Kidney (tissue), 14 donors: ENCODE data around the gene GOLT1A. TPM values are rescaled to one million over a fixed set of nuclear protein-coding genes. Genes with fewer than 3 reads are reported as not detected.

Source experiments
- DNase-seq, 5 donors: peaks; one replicate each; pipeline ENCODE4 v3.0.0-alpha.2; 2013 to 2020
- FAIRE-seq: peaks from 2 replicates; lab custom pipeline; 2012; peaks lifted over from hg19 to GRCh38; lab: Jason Lieb, UNC
- H3K27ac ChIP-seq, 2 donors: one replicate each; pipeline ENCODE4 v1.7.0; 2013; ENCODE audit warnings: low read depth in 2 of 2, low read length in 2 of 2, inconsistent platforms in 1 of 2
- H3K27me3 ChIP-seq: one replicate; pipeline ENCODE4 v1.7.1; 2013; ENCODE audit warnings: low read length, inconsistent platforms; ENCODE audit not compliant: control insufficient read depth, insufficient read depth
- H3K36me3 ChIP-seq, 3 donors: one replicate each; pipeline versions ENCODE4 v1.7.0 to v1.7.1; 2013; ENCODE audit warnings: low read length in 3 of 3, control low read depth in 1 of 3, inconsistent platforms in 1 of 3; ENCODE audit not compliant: insufficient read depth in 3 of 3, control insufficient read depth in 2 of 3
- H3K4me1 ChIP-seq, 3 donors: one replicate each; pipeline versions ENCODE4 v1.7.0 to v1.7.1; 2013; ENCODE audit warnings: low read length in 3 of 3, inconsistent platforms in 1 of 3, low read depth in 1 of 3; ENCODE audit not compliant: control insufficient read depth in 2 of 3, insufficient read depth in 2 of 3
- H3K4me3 ChIP-seq, 3 donors: one replicate each; pipeline versions ENCODE4 v1.7.0 to v1.8.1; 2013; ENCODE audit warnings: low read length in 3 of 3, control low read depth in 1 of 3, inconsistent platforms in 1 of 3
- H3K9ac ChIP-seq, 3 donors: one replicate each; pipeline versions ENCODE4 v1.7.0 to v1.7.1; 2013; ENCODE audit warnings: low read length in 3 of 3, control low read depth in 1 of 3, inconsistent platforms in 1 of 3
- H3K9me3 ChIP-seq, 3 donors: one replicate each; pipeline versions ENCODE4 v1.7.0 to v1.7.1; 2013; ENCODE audit warnings: low read length in 3 of 3, control low read depth in 1 of 3, inconsistent platforms in 1 of 3; ENCODE audit not compliant: control insufficient read depth in 2 of 3, insufficient read depth in 1 of 3
- CTCF ChIP-seq: IDR thresholded peaks from 3 replicates; pipeline ENCODE4 v1.5.1; 2012; ENCODE audit warnings: mild to moderate bottlenecking, moderate library complexity, borderline replicate concordance; ENCODE audit not compliant: insufficient read depth; ENCODE audit errors: extremely low read depth
- intact Hi-C: fragments of 100-400 bp; cut with DNase I; formaldehyde crosslinking; loops from one replicate; pipeline ENCODE4 v1.11.1; 2022
- polyA plus RNA-seq: library from polyadenylated mRNA; stranded (reverse); fragments of 350-450 nt; fragmentation: Illumina TruSeq; extraction: RNeasy Lipid Tissue Mini Kit (QIAGEN cat#74804); gene quantifications from one replicate; pipeline ENCODE4 v1.2.3, GENCODE V29; 2014; ENCODE audit warnings: low read depth, low replicate concordance; ENCODE audit not compliant: insufficient read depth
- total RNA-seq: library from RNA; stranded (reverse); fragmentation: NEBNext Ultra II Directional; extraction: Animal tissue kit (Norgen Biotek cat#: 25700); gene quantifications from one replicate; pipeline ENCODE4 v1.2.1, GENCODE V29; 2021
- donor health status: control.
- donor health status: control.
- donor health status: control.
- donor health status: control.
- donor health status: control.
- donor health status: DM: yes; HTN: yes; CAD: no.
- donor health status: Normal renal cell carcinoma (clear cell type).

The GOLT1A gene
- total and polyA plus RNA-seq, 2 donors from 2014 or later: 8.9 to 47.7 TPM

GRCh38 chr1:204194771-204195170 lies 19.0 kb downstream of the GOLT1A start:
- Histone ChIP-seq H3K36me3 (no peaks in the 10 kb centered on the region), H3K9ac (no peak overlapping the region), H3K9me3 (peaks cover 0 to 3% (median 0%) of the 10 kb centered on the region in 3 donors), H3K27me3 (no peaks in the 10 kb centered on the region), H3K27ac (no peak overlapping the region), H3K4me1 (peaks cover 0 to 4% (median 3%) of the 10 kb centered on the region in 3 donors), H3K4me3 (peak overlapping the region in 1 of 3 donors; percentile 31)
- TF ChIP-seq CTCF: no peak
- intact Hi-C loops: no loop called here
- DNase-seq (peak in 1 of 5 donors; percentile 24), FAIRE-seq (no peak)

GRCh38 chr1:204194080-204194479 lies 19.7 kb downstream of the GOLT1A start:
- peaks cover 0 to 3% (median 0%) of the 10 kb centered on the region in 3 donors for H3K9me3 ChIP-seq
- intact Hi-C loops: no loop called here
- H3K27me3 ChIP-seq: peaks cover under 1% of the 10 kb centered on the region
- H3K27ac ChIP-seq: no peak overlapping the region
- H3K4me3 ChIP-seq: no peak overlapping the region
- TF ChIP-seq CTCF: no peak
- H3K9ac ChIP-seq: no peak overlapping the region
- DNase-seq (no peak), FAIRE-seq (no peak)
- H3K36me3 ChIP-seq: no peaks in the 10 kb centered on the region
- peaks cover 0 to 4% (median 3%) of the 10 kb centered on the region in 3 donors for H3K4me1 ChIP-seq

- Histone ChIP-seq H3K36me3 (no peaks in the 10 kb centered on the region), H3K9me3 (peaks cover 0 to 3% (median 0%) of the 10 kb centered on the region in 3 donors), H3K27me3 (peaks cover 2% of the 10 kb centered on the region), H3K4me1 (peaks cover 0 to 4% (median 3%) of the 10 kb centered on the region in 3 donors), H3K9ac (no peak overlapping the region), H3K27ac (no peak overlapping the region), H3K4me3 (no peak overlapping the region)
- TF ChIP-seq CTCF: no peak
- FAIRE-seq (no peak), DNase-seq (no peak)
- intact Hi-C loops: no loop called here
Observed at GRCh38 chr1:204192589-204193352, 21.0 kb downstream of the GOLT1A start.
